Peyer's patch (tissue), 4 donors: Measurements from ENCODE around the gene ZMIZ1. TPM values are rescaled to one million over a fixed set of nuclear protein-coding genes. Genes with fewer than 3 reads are reported as not detected.

Experiments used
- DNase-seq, 3 donors: peaks; one replicate each; pipeline ENCODE4 v3.0.0-alpha.2; 2017 to 2019
- H3K27ac ChIP-seq, 4 donors: fragments of 200-600 bp; sonication (generic); one replicate each; pipeline ENCODE4 v1.5.1; 2016 to 2019
- H3K27me3 ChIP-seq, 2 donors: fragments of 200-600 bp; sonication (generic); one replicate each; pipeline ENCODE4 v1.5.1; 2019
- H3K36me3 ChIP-seq, 3 donors: fragments of 200-600 bp; sonication (generic); one replicate each; pipeline ENCODE4 v1.5.1; 2016 to 2019
- H3K4me1 ChIP-seq, 4 donors: fragments of 200-600 bp; sonication (generic); one replicate each; pipeline ENCODE4 v1.5.1; 2016 to 2019
- H3K4me3 ChIP-seq, 4 donors: fragments of 200-600 bp; sonication (generic); 1 replicate in 3 of 4; 2 replicates in 1 of 4; pipeline ENCODE4 v1.5.1; 2016 to 2019; ENCODE audit warnings: mild to moderate bottlenecking in 1 of 4
- H3K9me3 ChIP-seq, 4 donors: fragments of 200-600 bp; sonication (generic); one replicate each; pipeline ENCODE4 v1.5.1; 2016 to 2019; ENCODE audit warnings: mild to moderate bottlenecking in 1 of 4
- CTCF ChIP-seq, 6 experiments: fragments of 450-650 bp in 4 of 6; fragments of 200-600 bp in 2 of 6; sonication (generic) in 1 of 6; IDR thresholded peaks; one replicate each; pipeline ENCODE4 v1.5.1; 2017 to 2019; ENCODE audit warnings: antibody characterized with exemption in 6 of 6, mild to moderate bottlenecking in 3 of 6, moderate library complexity in 1 of 6
- POLR2A ChIP-seq, 2 donors: fragments of 450-650 bp; IDR thresholded peaks; one replicate each; pipeline ENCODE4 v1.5.1; 2017; ENCODE audit warnings: antibody characterized with exemption in 2 of 2, mild to moderate bottlenecking in 2 of 2, moderate library complexity in 2 of 2
- total RNA-seq, 4 donors: library from RNA; depleted of rRNA; stranded (reverse); fragments of >200 nt; gene quantifications; one replicate each; pipeline ENCODE4 v1.1.0, GENCODE V29; 2016

The ZMIZ1 gene
- total RNA-seq, 4 donors from 2014 or later, result 40.4 to 86.7 (median 73.2) TPM

- Histone ChIP-seq H3K27me3 (no peaks in the 10 kb centered on the region), H3K27ac (no peak overlapping the region), H3K36me3 (no peaks in the 10 kb centered on the region), H3K4me3 (no peak overlapping the region), H3K4me1 (peaks cover 0 to 24% (median 20%) of the 10 kb centered on the region in 4 donors), H3K9me3 (no peaks in the 10 kb centered on the region)
- DNase-seq, result no peak
- no peak for TF ChIP-seq POLR2A (IDR thresholded peaks at IDR 0.05)
- TF ChIP-seq CTCF (IDR thresholded peaks at IDR 0.05), result no peak
Measured at GRCh38 chr10:79320820-79321493, 252.2 kb downstream of the ZMIZ1 start.

GRCh38 chr10:79321494-79321882, 252.7 kb downstream of the ZMIZ1 start:
- no peaks in the 10 kb centered on the region for H3K36me3 ChIP-seq
- H3K4me3 ChIP-seq, result no peak overlapping the region
- no peak for TF ChIP-seq POLR2A (IDR thresholded peaks at IDR 0.05)
- no peak for TF ChIP-seq CTCF (IDR thresholded peaks at IDR 0.05)
- H3K27ac ChIP-seq, result no peak overlapping the region
- DNase-seq, result no peak
- H3K4me1 ChIP-seq, result peaks cover 0 to 24% (median 19%) of the 10 kb centered on the region in 4 donors
- no peaks in the 10 kb centered on the region for H3K27me3 ChIP-seq
- H3K9me3 ChIP-seq, result no peaks in the 10 kb centered on the region

- H3K27ac ChIP-seq, result peak overlapping the region in 1 of 4 donors; percentile 56
- no peak overlapping the region for H3K4me3 ChIP-seq
- no peaks in the 10 kb centered on the region for H3K27me3 ChIP-seq
- H3K4me1 ChIP-seq, result peaks cover 0 to 19% (median 15%) of the 10 kb centered on the region in 4 donors
- no peak for DNase-seq
- H3K36me3 ChIP-seq, result no peaks in the 10 kb centered on the region
- H3K9me3 ChIP-seq, result no peaks in the 10 kb centered on the region
- TF ChIP-seq CTCF (IDR thresholded peaks at IDR 0.05) (no peak), POLR2A (IDR thresholded peaks at IDR 0.05) (no peak)
Measured at GRCh38 chr10:79321951-79322350, 253.2 kb downstream of the ZMIZ1 start.

GRCh38 chr10:79322616-79323543, 254.1 kb downstream of the ZMIZ1 start:
- Histone ChIP-seq H3K27me3 (no peaks in the 10 kb centered on the region), H3K4me1 (peaks cover 0 to 13% (median 8%) of the 10 kb centered on the region in 4 donors), H3K9me3 (no peaks in the 10 kb centered on the region), H3K27ac (peak overlapping the region; percentile 13 to 56 (median 42)), H3K4me3 (no peak overlapping the region), H3K36me3 (no peaks in the 10 kb centered on the region)
- TF ChIP-seq CTCF (IDR thresholded peaks at IDR 0.05), result no peak
- no peak for TF ChIP-seq POLR2A (IDR thresholded peaks at IDR 0.05)
- peak in 2 of 3 donors; percentile 73 to 89 for DNase-seq

GRCh38 chr10:79323602-79324001, 254.8 kb downstream of the ZMIZ1 start:
- Histone ChIP-seq H3K4me1 (peaks cover 0 to 10% (median 8%) of the 10 kb centered on the region in 4 donors), H3K36me3 (no peaks in the 10 kb centered on the region), H3K9me3 (no peaks in the 10 kb centered on the region), H3K27ac (peak overlapping the region in 1 of 4 donors; percentile 55), H3K27me3 (no peaks in the 10 kb centered on the region), H3K4me3 (no peak overlapping the region)
- DNase-seq, result no peak
- TF ChIP-seq CTCF (IDR thresholded peaks at IDR 0.05), result no peak
